Fibroblast of skin of back (primary cell): ENCODE results near the gene TYMP.

ENCODE experiments used
- DNase-seq: peaks from one replicate; pipeline ENCODE4 v3.0.0-alpha.2; 2013

The TYMP gene

GRCh38 chr22:50482107-50483074 is 47.4 kb downstream of the TYMP start:
- no peak for DNase-seq

- DNase-seq: peak; percentile 41
Measured at GRCh38 chr22:50481440-50482106, 48.2 kb downstream of the TYMP start, which contains the start of gene ADM2. ADM2 (plus strand) TSS chr22:50481543; CDS start chr22:50481848, 305 bp downstream.

GRCh38 chr22:50481045-50481439 is 48.8 kb downstream of the TYMP start:
- DNase-seq: no peak

GRCh38 chr22:50479721-50480120 is 50.1 kb downstream of the TYMP start:
- DNase-seq: no peak

- no peak for DNase-seq
Measured at GRCh38 chr22:50477923-50478322, 51.9 kb downstream of the TYMP start.

GRCh38 chr22:50476868-50477267 is 52.9 kb downstream of the TYMP start:
- DNase-seq: no peak
